HG03175 (cell line): ENCODE data around the gene TEAD1.

Source experiments
- ATAC-seq: cut with Tn5 transposase; IDR thresholded peaks from one replicate; pipeline ENCODE4 v1.9.1; 2021; ENCODE audit warnings: mild to moderate bottlenecking, moderate library complexity; ENCODE audit not compliant: unreplicated experiment

The TEAD1 gene

DNA sequence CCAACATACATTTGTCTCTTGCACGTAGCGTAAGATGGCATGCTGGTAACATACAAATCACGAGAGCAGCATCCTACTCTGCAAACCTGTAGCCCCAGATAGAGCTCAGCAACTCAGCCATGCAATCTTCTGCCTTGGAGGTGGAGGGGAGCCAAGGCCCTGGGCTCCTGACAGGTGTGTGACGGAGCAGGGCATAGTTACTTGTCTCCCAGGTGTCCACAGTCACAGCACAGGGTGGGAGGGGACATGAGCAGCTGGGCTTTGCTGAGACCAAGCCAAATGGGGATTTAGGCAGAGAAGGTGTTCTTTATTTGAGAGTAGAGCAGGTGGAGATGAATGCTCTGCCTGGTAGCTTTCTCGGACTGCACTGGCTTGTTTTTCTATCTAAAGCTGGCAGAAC lies 111.7 kb downstream of the TEAD1 start:
- ATAC-seq, result no peak

DNA sequence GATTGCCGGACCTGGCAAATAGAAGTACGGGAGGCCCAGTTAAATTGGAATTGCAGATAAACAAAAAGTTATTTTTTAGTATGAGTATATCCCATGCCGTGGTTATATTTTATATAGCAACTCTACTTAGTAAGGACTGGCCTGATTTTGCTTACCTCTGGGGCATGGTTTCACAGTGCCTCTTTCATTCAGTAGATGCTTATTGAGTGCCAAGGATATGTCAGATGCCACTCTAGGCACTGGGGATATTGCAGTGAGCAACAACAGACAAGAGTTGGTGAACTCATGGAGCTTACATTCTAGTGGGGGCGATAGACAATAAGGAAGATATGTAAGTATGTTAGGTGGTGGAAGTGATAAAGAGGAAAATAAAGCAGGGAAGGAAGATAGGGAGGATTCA lies 112.2 kb downstream of the TEAD1 start:
- ATAC-seq, result no peak

DNA sequence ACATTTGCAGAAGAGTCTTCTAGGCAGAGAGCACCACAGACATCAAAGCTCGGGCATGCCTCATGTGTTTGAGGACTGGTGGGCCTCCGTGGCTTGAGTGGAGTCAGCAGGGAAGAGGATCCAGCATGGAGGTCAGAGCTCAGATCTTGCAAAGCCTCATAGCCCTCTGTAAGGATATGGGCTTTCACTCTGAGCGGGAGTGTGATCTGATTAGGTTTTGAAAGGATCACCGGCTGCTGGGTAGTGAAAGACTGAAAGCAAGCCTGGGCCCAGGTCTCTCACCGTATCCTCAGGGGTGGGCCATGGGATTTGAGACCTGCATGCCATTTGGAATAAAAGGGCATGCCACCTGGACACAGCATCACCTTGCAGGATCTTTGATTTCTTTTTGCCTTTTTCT lies 112.7 kb downstream of the TEAD1 start:
- ATAC-seq, result no peak

DNA sequence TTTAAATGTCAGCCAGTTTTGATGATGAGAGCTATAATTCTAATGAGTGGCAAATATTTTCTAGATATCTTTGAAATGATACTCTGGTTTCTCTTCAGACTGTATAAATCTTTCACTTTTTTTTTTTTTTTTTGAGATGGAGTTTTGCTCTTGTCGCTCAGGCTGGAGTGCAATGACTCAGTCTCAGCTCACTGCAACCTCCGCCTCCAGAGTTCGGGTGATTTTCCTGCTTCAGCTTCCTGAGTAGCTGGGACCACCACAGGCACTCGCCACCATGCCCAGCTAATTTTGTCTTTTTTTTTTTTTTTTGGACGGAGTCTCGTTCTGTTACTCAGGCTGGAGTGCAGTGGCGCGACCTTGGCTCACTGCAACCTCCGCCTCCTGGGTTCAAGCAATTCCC lies 113.6 kb downstream of the TEAD1 start:
- no peak for ATAC-seq

DNA sequence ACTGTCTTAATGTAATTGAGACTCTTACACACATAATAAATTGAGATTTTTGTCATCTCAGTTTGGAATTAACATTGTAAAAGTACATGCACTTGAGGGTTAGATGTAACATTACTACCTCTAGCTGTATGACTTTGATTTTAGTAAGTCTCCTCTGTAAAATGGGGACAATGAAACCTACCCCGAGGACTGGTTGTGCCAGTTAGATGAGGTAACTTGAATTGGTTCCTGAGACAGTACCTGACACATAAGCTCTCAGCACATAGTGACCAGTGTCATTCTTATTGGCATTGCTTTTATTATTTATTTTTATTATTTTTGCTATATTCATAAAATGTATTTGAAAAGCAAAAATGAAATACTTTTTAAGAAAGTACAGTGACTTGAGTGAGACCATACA lies 114.8 kb downstream of the TEAD1 start:
- ATAC-seq, result no peak

DNA sequence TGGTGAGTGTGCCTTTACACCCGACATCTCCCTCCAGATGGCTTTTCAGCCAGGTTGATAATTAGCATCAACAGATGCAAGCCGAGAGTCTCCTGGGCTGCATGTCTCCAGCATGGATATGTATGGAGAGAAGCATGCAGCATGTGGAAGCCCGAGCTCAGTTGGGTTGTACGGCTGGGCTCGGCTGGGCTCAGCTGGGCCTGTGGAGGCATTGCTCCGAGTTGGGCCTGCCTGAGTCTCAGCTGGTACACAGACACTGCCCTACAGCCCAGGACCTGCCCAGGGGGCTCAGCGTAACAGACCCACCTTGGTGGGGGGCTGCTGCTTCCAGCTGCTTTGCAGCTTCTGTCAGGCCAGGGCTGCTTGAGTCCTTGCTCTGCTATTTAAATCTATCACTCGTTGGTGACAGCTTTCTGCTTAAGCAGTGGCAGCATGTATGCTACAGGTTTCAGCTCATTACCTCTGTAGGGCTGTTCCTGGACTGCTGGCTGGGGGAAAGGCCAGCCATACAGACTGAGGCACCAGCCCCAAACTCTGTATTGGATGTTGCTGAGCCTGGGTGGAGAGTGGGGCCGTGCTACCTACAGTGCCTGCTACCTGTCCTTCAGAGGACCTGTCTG lies 115.5 kb downstream of the TEAD1 start:
- no peak for ATAC-seq

DNA sequence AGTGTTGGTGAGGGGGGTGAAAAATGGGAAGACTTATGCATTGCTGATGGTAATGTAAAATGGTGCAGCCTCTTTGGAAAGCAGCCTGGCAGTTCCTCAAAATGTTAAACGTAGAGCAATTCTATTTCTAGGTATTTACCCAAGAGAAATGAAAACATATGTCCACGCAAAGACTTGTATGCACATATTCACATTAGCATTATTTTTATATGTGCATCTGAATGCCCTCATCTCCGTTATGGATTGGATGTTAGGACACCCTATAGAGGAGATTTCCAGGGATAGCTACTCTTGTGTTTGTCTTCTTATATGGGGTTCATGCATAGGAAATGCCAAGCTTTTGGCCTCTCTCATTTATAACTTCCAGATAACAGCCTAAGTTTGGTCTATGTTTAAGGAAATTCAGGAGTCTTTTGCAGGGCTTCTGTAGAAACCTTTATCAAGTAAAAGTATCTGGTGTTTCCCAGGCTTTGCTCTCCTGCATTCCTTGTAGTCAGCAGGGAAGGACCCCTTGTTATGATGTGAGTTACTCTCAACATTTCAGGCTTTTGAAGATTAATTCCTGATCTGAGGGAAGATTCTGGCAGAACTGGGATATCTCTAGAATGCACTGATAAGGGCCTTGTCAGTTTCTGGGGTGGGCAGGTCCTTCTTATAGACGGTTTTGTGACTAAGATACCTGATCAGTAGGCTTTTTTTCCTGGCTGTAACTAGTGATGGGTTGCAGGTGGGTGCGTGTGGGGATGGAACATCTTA lies 116.8 kb downstream of the TEAD1 start:
- no peak for ATAC-seq

DNA sequence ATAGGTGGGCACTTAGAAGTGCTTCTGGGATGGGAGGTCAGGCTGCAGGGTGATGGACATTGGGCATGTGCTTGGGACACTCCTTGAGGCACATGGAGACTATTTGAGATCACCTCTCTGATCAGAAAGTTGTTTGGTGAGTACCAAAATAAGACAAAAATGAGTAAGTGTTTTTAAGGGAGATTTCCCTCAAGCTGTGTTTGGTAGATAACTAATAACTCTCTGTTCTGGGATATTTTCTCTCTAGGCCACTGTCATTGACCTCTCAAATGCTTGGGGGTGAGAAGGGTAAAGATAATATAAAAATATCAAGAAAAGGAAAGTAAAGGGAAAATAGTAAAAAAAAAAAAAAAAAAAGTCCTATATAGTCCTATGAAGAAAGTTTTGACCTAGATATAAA lies 117.8 kb downstream of the TEAD1 start:
- ATAC-seq, result no peak

DNA sequence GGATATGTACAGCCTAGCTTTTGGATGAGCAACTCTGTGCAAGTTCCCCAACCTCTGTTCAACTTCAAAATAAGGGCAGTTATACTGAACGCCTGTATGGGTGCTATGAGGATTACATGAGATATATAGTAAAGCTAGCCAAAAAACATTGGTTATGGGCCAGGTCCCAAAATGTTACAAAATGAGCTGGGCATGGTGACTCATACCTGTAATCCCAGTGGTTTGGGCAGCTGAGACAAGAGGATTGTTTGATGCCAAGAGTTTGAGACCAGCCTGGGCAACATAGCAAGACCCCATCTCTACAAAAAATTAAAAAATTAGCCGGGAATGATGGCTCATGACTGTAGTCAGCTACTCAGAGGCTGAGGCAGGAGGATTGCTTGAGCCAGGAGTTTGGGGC lies 118.4 kb downstream of the TEAD1 start:
- no peak for ATAC-seq

DNA sequence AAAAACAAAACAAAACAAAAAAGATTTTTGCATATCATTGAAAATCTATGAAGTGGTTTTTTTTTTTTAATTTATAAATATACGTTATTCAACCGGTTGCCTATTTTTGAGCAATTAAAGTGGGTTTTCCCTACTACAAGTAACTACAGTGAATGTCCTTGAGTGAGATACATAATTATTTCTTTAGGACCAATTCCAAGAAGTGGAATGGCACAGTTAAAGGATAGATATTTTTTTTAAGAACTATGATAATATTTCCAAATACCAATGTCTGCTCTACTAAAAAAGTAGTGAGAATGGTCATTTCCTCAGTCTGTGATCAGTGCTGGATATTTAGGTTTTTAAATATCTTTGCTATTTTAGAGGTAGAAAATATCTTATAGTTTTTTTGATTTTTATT lies 118.8 kb downstream of the TEAD1 start:
- ATAC-seq, result no peak

DNA sequence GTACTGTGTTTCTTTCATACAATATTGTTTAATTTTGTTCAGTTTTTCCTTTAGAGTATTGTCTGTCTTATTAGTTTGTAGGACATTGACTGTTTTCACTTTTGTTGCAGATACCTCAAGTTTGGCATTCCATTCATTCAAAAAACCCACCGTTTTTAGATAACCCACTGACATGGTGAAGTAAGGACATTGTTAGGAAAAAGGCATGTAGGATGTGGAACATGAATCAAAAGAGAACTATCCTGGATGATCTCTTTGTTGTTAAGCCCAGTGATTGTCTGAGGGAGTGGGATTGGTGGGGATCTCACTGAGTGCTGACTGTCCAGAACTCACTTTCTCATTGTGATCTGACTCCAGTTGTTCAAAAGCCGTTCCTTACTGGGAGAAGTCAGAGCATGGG lies 119.3 kb downstream of the TEAD1 start:
- no peak for ATAC-seq

DNA sequence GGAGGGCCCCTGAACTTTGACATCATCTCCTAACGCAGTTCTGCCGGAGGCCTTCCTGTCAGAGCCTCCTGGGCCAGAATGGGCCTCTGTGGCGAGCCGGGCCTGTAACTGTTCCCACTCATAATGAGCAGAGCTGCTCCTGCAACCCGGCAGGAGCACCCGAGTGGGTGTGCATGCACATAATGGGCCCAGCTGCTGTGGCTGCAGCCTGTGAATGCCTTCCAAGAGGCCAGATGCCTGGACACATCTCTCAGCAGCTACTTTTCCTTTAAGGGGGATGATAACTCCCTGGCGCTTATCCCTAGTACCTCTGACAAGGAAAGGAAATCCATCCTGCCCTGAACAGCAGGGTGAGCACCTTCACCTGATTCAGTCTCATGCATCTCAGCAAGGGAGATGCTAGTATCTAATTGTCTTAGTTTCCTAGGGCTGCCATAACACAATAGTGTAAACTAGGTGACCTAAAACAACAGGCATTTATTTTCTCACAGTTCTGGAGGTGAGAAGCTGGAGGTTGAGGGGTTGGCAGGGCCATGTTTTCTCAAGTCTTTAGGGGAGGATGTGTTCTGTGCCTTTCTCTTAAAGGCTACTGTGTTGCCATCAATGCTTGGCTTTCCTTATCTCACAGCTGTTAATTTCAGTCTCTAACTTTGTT lies 120.5 kb downstream of the TEAD1 start:
- ATAC-seq, result no peak

DNA sequence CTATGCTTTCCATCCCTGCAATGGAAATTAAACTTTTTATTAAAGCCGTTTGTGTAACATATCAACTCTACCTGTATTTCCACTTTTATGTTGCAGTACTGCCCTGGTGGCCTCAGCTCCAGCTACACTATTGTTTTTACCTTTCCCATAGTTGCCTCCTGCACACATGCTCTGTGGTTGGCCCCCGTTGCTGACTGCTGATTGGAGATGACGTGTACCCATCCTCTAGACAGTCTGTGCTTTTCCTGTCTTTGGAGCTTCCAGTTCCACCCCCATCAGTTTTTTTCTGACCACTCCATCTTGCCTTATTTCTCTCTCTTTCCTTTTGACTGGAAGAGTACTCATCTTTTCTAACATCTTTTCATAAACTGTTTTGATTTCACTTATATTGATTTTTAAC lies 123.8 kb downstream of the TEAD1 start:
- ATAC-seq, result no peak

DNA sequence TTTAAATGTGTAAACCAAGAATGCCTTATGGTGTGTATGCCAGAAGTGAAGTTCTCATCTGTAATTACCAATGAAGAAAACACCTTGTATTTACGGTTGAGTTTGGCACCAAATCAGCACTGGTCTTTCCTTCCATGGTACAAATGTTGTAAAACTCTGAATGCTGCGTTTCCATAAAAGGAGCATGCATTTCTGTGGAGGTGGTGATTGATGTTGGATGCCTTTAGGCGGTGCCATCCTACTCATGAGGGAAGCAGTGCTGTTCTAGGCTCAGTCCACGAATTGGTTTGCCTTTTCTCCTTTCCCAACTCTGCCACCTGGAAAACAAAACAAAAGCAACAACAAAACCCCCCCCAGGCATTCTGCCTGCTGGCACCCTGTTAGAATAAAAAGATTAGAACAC lies 124.4 kb downstream of the TEAD1 start:
- ATAC-seq, result no peak

DNA sequence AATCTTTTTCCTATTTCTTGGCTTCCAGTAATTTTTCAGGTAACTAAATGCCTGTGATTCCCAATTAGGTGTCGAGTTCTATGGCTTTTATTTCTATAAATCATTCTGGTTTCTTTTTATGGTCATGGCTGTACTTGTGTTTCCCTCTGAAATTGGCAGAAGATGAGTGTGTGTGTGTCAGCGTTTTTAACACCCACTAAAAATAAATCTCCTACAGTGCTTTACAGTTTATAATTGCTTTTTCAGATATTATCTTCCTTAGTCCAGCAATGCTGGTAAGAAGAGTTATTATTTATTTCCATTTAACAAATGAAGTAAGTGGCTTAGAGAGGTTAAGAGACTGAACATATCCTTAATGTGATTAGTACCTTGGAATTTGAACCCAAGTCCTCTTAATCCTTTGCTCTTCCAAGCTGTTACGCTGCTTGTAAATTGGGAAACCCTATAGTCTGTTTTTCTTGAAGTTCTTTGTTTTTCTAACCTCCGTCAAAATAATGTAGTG lies 125.2 kb downstream of the TEAD1 start:
- ATAC-seq, result no peak

DNA sequence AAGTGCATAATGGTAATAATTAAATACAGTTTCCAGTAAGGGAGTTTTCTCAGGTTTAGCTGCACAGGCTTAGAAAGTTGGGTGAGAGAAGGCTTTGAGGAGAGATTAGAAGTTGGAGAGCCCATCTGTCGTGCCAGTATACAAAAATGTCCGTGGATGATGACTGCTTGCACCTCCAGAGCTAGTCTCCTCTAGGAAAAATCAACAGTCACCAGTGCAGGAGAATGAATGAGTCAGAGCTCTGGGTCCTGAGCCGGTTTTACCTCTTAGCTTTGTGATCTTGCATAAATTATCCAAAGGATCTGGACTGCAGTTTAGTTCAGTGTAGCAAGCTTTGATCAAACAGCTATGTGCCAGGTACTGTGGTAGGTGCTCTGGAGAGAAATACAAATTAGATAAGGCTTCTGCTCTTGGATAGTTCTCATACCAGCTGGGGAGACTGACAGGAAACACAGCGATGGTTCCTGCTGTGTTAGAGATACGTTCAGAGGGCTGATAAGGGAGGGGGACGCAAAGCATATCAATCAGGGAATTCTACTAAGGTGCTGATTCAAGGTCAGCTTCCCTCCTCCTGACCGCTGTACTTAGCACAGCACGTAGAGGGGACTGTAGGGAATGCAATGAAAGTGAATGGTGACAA lies 125.9 kb downstream of the TEAD1 start:
- no peak for ATAC-seq

DNA sequence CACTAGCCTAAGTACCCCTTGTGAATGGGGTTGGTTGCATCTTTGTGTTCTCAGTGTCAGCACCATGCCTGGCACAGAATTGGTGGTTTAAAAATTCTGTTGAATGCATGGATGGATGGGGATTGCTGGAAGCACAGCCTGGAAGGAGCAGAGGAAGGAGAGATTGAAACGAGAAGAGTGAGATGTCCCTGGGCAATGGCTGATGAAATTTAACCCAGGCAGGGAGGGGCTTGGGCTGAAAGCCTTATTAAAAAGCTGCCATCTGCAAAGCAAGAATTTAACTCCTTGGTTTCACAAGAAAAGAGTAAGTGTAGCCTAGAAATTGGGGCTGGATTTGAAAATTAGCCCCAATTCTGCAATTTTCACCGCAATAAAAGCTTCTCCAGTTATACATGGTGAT lies 126.7 kb downstream of the TEAD1 start:
- no peak for ATAC-seq

DNA sequence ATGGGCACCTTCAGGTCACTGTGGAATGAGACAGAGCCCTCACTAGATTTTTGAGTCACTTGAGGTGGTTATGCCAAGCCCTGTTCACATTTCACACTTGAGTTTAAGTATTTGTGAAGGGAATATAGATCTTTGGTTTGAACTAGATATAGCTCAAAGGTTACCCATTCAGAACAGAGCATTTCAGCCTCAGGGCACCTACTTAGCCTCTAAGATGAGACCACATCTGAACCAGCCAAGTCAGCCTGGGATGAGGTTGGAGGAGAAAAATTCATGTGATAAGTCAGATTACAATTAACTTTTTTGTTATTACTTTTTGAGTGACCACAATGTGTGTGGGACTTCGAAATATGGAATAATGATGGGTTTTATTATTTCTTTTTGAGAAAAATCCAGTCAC lies 127.8 kb downstream of the TEAD1 start:
- no peak for ATAC-seq

DNA sequence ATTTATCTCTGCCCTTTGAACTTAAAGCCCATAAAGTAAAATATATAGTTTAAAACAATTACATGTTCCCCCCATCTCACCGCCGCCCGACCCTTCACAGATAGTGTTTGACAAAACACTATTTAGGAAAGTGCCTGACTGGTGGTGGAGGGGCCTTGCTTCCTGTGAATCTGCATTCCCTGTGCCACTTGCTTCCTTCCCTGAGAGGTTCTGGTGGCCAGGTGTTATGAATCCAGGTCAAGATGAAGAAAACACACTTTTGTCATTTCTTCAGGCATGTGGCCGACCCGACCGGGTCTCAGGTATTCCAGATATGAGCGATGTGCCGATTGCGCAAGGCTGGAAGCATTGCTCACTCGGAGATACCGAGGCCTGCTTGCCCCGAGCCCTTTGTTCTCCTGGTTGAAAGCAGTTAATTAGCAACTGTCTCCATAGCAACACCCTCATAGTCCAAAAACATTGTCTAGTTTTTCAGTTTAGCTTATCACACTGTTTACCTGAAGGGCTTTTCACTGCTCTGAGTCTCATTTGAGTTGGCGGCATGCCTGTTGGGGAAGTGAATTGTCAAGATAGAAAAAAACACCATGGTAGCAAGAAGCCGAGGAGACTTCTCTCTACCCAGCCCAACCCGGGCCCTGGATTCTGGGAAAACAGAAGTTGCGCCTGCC lies 128.3 kb downstream of the TEAD1 start:
- ATAC-seq, result no peak

DNA sequence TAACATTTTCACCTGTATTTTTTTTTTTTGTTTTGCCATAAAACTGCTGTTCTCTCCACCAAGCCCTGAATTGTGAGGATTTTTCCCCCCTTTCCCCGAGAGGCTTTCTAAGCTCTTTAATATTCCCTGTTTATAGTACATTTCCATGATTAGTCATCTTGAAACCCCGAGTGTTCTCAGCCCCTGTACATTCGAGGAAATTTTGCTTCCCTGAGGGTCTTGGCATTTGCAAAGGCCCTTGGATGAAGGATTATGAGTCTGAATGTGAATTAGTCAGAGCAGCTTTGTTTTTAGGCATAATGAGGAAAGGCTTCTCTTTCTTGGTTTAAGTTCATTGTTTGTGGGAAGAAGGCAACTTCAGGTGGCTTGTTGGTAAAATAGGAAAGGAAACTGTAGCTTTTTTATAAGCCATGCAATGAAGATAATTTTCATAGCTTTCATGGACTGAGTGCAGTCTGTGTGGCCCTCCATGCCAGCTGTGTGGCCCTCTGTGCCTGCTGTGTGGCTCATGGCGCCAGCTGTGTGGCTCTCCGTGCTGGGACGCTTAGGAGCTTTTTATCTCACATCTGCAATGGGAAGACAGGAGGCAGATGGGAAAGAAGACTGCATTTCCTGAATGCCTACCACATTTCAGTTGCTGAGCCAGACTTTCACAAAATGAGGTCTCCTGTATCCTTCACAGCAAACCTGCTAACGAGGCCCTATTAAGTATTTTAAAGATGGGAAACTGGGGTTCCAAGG lies 129.0 kb downstream of the TEAD1 start:
- no peak for ATAC-seq
